AG09309 (cell line): ENCODE measurements around the gene ELK4.

Experiments used
- DNase-seq: peaks from one replicate; pipeline ENCODE4 v3.0.0-alpha.2; 2010; ENCODE audit warnings: low read depth
- H3K4me3 ChIP-seq: 2 replicates; pipeline ENCODE4 v1.5.1; 2011; ENCODE audit warnings: mild to moderate bottlenecking, low read depth, low read length, moderate library complexity; ENCODE audit not compliant: control insufficient read depth
- TF ChIP-seq, protein P1 (sequence below): IDR thresholded peaks from 2 replicates; pipeline ENCODE4 v1.5.1; 2011; ENCODE audit warnings: mild to moderate bottlenecking, low read depth, low read length, inconsistent platforms; ENCODE audit not compliant: insufficient read depth, control insufficient read depth; ENCODE audit errors: missing control alignments

The ELK4 gene

DNA sequence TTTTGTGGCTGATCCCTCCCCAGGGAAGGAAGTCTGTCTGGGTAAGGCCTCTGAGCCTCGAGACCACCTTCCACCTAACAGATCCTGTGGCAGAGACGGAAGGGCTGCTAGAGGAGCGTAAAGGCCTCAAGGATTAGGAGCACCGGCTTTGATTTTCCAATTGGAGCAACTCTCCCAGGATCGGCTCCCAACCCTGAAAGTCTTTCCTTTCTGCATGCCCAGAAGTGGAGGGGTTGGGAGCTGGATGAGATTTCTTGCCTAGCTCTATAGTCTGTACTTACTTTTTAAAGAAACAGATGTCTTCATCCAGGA, 41.4 kb downstream of the ELK4 start:
- DNase-seq, result no peak
- TF ChIP-seq, protein P1, sequence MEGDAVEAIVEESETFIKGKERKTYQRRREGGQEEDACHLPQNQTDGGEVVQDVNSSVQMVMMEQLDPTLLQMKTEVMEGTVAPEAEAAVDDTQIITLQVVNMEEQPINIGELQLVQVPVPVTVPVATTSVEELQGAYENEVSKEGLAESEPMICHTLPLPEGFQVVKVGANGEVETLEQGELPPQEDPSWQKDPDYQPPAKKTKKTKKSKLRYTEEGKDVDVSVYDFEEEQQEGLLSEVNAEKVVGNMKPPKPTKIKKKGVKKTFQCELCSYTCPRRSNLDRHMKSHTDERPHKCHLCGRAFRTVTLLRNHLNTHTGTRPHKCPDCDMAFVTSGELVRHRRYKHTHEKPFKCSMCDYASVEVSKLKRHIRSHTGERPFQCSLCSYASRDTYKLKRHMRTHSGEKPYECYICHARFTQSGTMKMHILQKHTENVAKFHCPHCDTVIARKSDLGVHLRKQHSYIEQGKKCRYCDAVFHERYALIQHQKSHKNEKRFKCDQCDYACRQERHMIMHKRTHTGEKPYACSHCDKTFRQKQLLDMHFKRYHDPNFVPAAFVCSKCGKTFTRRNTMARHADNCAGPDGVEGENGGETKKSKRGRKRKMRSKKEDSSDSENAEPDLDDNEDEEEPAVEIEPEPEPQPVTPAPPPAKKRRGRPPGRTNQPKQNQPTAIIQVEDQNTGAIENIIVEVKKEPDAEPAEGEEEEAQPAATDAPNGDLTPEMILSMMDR, result no peak
- no peak overlapping the region for H3K4me3 ChIP-seq

DNA sequence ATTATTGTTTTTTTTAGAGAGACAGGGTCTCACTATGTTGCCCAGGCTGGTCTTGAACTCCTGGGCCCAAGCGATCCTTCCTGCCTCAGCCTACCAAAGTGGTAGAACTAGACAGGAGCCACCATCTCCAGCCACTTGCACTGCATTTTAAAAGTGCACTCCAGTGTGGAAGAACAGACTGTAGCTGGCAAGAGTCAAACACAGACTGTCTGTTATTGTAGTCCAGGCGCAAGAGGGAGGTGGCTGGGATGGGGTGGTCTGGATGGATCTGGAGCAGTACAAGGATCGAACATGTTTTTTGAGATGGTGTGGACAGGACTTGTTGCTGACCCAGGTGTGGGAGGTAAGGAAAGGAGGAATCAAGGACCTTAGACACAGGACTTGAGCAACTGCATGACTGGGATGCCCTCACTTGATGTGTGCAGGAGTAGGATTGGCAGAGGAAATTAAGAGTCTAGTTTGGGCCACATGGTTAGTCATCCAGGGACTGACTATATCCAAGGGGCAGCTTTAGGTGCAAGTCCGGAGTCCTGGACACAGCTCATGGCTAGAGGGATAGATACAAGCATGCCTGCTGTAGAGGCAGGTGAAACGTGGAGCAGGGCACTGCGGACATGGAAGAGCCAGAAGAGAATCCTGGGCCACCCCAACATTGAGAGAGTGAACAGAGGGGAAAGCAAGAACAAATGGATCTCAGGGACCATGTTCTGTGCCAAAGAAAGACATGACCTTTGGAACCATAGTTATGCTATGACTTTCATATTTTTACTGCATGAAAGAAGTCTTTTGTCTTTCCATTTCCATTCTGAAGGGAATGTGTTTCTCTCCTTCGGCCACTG, 42.0 kb downstream of the ELK4 start:
- no peak for DNase-seq
- no peak overlapping the region for H3K4me3 ChIP-seq
- TF ChIP-seq, protein P1, result no peak

DNA sequence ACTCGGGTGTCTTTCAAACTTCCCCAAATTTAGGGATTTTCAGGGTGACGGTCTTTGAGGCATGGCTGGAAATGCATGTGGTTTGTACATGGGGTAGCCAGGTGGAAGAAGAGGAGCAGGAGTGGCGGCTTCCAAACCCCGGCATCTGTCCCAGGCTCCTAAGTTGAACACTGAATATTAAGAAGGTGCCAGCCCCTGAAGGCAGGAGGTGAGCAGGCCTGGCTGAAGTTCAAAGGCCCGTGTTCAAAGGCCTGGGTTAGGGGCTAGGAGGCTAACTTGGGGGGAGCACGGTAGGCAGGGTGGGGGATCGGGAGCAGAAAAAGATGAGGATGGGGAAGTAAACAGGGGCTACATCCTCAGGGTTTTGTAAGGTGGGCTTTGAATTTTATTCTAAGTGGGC, 42.8 kb downstream of the ELK4 start:
- no peak for DNase-seq
- TF ChIP-seq, protein P1, result no peak
- H3K4me3 ChIP-seq, result no peak overlapping the region

DNA sequence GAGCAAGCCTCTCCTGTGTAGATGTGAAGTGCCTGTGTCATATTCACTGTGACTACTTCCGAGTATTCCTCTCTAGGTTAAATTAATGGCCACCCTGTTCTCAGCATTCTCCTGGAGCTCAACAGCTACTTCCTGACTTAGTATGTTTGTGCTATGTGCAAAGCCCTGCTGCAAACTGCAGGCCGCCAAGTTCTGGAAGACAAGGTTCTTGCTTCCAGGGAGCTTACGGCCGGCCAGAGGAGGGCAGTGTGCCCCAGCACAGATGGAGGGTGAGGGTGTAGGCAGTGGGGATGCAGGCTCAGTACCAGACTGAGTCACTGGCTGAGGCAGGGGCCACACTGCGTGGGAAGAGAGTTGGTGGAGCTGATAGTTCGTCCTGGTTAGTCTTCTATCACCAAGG, 43.2 kb downstream of the ELK4 start:
- H3K4me3 ChIP-seq, result no peak overlapping the region
- peak; percentile 7 for DNase-seq
- TF ChIP-seq, protein P1, result peak; percentile 70

DNA sequence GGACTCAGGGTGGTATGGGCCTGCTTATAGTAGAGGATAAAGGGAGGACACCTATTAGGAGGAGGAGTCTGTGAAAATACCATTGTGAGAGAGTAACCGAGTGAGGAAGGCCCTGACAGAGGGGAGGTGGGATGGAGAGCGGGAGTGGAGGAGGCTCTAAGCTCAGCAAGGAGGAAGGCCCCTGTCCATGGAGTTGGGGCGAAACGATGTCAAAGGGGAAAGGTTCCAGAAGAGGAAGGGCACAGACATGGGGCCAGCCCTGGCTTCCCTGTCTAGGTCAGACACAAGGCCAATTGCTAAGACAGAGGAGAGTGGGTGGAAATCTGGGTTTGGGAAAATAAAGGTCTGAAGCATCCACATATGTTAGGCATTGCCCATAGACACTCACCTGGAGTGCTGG, 44.2 kb downstream of the ELK4 start:
- TF ChIP-seq, protein P1, result no peak
- no peak for DNase-seq

DNA sequence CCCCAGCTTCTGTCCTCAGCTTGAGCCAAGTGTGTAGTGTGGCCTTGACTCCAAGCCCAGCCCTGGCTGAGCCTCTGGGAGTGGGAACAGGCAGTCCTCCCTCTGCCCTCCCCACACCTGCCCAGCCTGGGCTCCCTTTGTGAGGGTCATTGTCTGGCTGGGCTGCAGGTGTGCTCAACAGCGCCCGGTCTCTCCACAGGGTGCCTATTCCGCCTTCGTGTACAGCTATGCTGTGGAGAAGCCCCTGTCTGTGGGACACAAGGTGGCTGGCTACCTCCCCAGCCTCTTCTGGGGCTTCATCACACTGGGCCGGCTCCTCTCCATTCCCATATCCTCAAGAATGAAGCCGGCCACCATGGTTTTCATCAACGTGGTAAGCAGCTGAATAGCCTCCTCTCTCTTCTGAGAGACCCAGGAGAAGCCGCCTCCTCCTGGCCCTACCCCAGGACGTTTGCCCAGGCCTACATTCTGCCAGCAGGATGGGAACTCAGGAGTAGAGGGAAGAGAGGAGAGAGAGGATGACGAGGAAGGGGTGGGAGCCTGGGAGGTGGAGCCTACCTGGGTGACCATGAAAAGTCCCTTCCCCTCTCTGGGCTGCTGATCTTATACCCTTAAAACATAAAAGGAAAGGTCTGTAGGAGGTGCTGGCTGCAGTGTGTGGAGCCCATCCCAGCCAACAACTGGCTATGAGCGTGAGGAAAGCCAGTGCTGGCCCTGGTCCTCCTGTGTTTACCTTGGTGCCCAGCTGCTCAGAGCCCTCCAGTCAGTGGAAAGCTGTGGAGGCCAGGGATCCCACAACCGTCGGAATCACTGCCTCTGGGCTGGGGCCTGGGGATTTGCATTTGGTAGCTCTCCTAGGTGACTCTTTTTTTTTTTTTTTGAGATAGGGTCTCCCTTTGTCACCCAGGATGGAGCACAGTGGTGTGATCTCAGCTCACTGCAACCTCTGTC, 45.7 kb downstream of the ELK4 start:
- H3K4me3 ChIP-seq, result no peak overlapping the region
- no peak for DNase-seq
- TF ChIP-seq, protein P1, result no peak

More for the DNA sequence above, 44.2 kb downstream of the ELK4 start:
- no peak overlapping the region for H3K4me3 ChIP-seq
